Measurements from ENCODE around the gene AJAP1.

Gene AJAP1

DNA sequence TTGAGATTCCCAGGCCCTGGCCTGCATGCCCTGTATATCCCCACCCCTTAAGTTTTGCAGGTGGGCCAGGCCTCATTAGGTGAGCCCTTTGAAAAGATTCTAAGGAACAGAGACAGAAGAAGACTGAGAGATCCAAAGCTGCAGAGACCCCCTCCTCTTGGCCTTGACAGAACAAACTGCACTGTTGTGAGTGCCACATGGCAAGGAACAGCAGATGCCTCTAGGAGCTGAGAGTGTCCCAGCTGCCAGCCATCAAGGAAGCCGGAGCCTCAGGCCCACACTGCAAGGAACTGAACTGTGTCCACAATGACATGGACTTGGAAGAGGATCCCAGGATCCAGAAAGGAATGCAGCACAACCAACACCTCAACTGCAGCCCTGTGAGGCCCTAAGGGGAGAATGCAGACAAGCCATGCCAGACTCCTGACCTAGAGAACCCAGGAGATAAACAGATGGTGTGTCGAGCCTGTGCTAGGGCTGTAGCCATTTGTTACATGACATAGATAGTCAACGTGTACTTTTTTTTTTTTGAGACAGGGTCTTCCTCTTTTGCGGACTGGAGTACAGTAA is 182.7 kb downstream of the AJAP1 start:
- Histone ChIP-seq H3K27ac (ENCODE audit: low read depth, low read length) (no peak overlapping the region), H3K27me3 (ENCODE audit: control insufficient read depth, insufficient read depth, low read length) (no peaks in the 10 kb centered on the region)

GRCh38 chr1:4837752-4838151 is 183.3 kb downstream of the AJAP1 start:
- H3K27me3 ChIP-seq (ENCODE audit: control insufficient read depth, insufficient read depth, low read length), result no peaks in the 10 kb centered on the region
- no peaks in the 10 kb centered on the region for H3K36me3 ChIP-seq (ENCODE audit: control insufficient read depth, insufficient read depth, low read length)
- H3K4me3 ChIP-seq (ENCODE audit: low read length), result no peak overlapping the region
- no peak overlapping the region for H3K9ac ChIP-seq (ENCODE audit: low read length)
- H3K27ac ChIP-seq (ENCODE audit: low read depth, low read length), result no peak overlapping the region
- no peaks in the 10 kb centered on the region for H3K4me1 ChIP-seq (ENCODE audit: control insufficient read depth, insufficient read depth, low read length)

More for the DNA sequence above, 182.7 kb downstream of the AJAP1 start:
- Histone ChIP-seq H3K4me3 (ENCODE audit: low read length) (no peak overlapping the region), H3K4me1 (ENCODE audit: control insufficient read depth, insufficient read depth, low read length) (no peaks in the 10 kb centered on the region), H3K9ac (ENCODE audit: low read length) (no peak overlapping the region), H3K36me3 (ENCODE audit: control insufficient read depth, insufficient read depth, low read length) (no peaks in the 10 kb centered on the region)

DNA sequence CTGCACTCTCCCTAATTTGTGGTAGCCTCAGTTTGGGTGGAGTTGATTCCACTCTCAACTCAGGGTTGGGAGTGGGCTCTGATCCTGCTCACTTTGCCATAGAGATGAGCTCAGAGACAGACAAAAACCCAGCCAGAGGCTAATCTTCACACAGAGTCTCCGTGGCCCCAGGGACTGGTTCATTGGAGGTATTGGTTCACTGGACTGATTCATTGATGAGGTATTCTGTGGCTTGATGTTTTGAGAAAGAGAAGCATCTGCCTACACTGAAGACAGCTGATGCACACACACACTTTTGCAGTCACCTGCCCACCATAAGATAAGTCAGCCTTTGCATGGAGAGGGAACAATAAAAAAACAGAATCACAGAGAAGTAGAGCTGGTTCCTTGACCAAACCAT is 183.8 kb downstream of the AJAP1 start:
- no peak overlapping the region for H3K27ac ChIP-seq (ENCODE audit: low read depth, low read length)
- H3K27me3 ChIP-seq (ENCODE audit: control insufficient read depth, insufficient read depth, low read length), result no peaks in the 10 kb centered on the region
- H3K36me3 ChIP-seq (ENCODE audit: control insufficient read depth, insufficient read depth, low read length), result no peaks in the 10 kb centered on the region
- no peak overlapping the region for H3K4me3 ChIP-seq (ENCODE audit: low read length)
- no peak overlapping the region for H3K9ac ChIP-seq (ENCODE audit: low read length)
- H3K4me1 ChIP-seq (ENCODE audit: control insufficient read depth, insufficient read depth, low read length), result no peaks in the 10 kb centered on the region

Data from rectal smooth muscle tissue (tissue), 1 donor.